ENCODE data around the gene HNRNPA3. TPM values are rescaled to one million over a fixed set of nuclear protein-coding genes. Genes with fewer than 3 reads are reported as not detected.

The HNRNPA3 gene
- total and polyA plus RNA-seq, 4 donors: 155 to 182 (median 166) TPM

DNA sequence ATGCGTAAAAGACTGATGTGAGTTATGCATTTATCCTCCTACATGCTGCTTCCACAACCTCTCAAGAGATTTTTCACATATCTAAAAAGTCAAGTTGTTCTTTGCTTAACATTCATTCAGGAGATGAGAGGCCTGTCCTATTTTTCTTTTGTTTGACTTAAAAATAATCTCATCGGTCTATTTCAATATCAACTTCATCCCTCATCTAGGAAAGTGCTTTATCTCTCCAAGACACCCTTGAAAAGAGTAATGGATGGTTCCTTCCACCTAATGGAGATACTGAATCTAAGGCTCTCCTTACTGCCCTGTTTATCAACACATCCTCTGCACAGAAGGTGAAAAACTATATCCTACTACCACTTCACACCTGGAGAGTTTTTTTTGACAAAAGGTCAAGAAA lies 49.5 kb downstream of the HNRNPA3 start:
- no peak for ATAC-seq (ENCODE audit: insufficient read depth, low FRiP score)
- peak overlapping the region; percentile 35 for H3K4me3 ChIP-seq
- no peaks in the 10 kb centered on the region for H3K9me3 ChIP-seq (ENCODE audit: control insufficient read depth in 4 of 4, insufficient read depth in 3 of 4, low read length in 3 of 4)
- peak overlapping the region in 1 of 2 donors; percentile 25 for H3K27ac ChIP-seq (ENCODE audit: low read depth in 1 of 2, low read length in 1 of 2)
- peaks cover 6 to 36% (median 22%) of the 10 kb centered on the region in 5 donors for H3K4me1 ChIP-seq (ENCODE audit: control insufficient read depth in 5 of 5, insufficient read depth in 5 of 5, low read length in 5 of 5)
- TF ChIP-seq, protein P1, sequence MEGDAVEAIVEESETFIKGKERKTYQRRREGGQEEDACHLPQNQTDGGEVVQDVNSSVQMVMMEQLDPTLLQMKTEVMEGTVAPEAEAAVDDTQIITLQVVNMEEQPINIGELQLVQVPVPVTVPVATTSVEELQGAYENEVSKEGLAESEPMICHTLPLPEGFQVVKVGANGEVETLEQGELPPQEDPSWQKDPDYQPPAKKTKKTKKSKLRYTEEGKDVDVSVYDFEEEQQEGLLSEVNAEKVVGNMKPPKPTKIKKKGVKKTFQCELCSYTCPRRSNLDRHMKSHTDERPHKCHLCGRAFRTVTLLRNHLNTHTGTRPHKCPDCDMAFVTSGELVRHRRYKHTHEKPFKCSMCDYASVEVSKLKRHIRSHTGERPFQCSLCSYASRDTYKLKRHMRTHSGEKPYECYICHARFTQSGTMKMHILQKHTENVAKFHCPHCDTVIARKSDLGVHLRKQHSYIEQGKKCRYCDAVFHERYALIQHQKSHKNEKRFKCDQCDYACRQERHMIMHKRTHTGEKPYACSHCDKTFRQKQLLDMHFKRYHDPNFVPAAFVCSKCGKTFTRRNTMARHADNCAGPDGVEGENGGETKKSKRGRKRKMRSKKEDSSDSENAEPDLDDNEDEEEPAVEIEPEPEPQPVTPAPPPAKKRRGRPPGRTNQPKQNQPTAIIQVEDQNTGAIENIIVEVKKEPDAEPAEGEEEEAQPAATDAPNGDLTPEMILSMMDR (IDR thresholded peaks at IDR 0.05; ENCODE audit: control extremely low read depth, extremely low read depth): no peak
- peak overlapping the region; percentile 90 to 98 for H3K9ac ChIP-seq (ENCODE audit: insufficient read depth in 1 of 2, low read length in 2 of 2)
- no peaks in the 10 kb centered on the region for H3K27me3 ChIP-seq (ENCODE audit: control insufficient read depth in 3 of 3, insufficient read depth in 3 of 3, low read length in 2 of 3)
- peaks cover 0 to 2% (median 0%) of the 10 kb centered on the region in 4 donors for H3K36me3 ChIP-seq (ENCODE audit: control insufficient read depth in 4 of 4, insufficient read depth in 4 of 4, low read length in 4 of 4)
- WGBS, 2 donors: 2 to 28% methylated on average over 2 of the region's 2 CpGs
- DNase-seq: peak in 1 of 3 donors; percentile 49

DNA sequence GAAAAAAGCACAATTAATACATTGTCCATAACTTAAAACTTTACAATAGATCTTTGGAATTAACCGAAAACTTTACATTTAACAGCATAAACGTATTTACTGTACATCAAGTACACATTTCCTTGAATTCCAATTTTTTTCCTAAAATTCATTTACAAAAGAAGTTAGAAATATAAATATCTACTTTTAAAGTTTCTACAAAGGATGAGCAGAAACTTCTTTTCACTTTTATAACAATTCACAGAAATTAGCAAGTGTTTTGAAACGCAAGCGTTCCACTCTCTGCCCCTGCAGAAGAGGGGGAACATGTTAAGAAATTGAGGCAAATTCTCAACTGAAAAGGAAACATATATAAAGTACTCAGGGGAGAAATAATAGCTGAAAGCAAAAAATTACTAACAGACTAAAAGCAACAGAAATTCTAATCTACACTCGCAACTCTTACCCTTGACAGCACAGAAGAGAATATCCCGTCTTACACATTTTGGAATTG lies 50.4 kb downstream of the HNRNPA3 start:
- H3K4me3 ChIP-seq: peak overlapping the region; percentile 99
- H3K27ac ChIP-seq (ENCODE audit: low read depth in 1 of 2, low read length in 1 of 2): peak overlapping the region; percentile 100
- no peak for ATAC-seq (ENCODE audit: insufficient read depth, low FRiP score)
- no peak for DNase-seq
- peak overlapping the region; percentile 90 to 98 for H3K9ac ChIP-seq (ENCODE audit: insufficient read depth in 1 of 2, low read length in 2 of 2)
- H3K36me3 ChIP-seq (ENCODE audit: control insufficient read depth in 4 of 4, insufficient read depth in 4 of 4, low read length in 4 of 4): peaks cover 0 to 2% (median 0%) of the 10 kb centered on the region in 4 donors
- H3K4me1 ChIP-seq (ENCODE audit: control insufficient read depth in 5 of 5, insufficient read depth in 5 of 5, low read length in 5 of 5): peaks cover 6 to 36% (median 22%) of the 10 kb centered on the region in 5 donors
- TF ChIP-seq, protein P1 (IDR thresholded peaks at IDR 0.05; ENCODE audit: control extremely low read depth, extremely low read depth): no peak
- no peaks in the 10 kb centered on the region for H3K9me3 ChIP-seq (ENCODE audit: control insufficient read depth in 4 of 4, insufficient read depth in 3 of 4, low read length in 3 of 4)
- H3K27me3 ChIP-seq (ENCODE audit: control insufficient read depth in 3 of 3, insufficient read depth in 3 of 3, low read length in 2 of 3): no peaks in the 10 kb centered on the region
- WGBS, 2 donors: 1 to 2% methylated on average over 6 of the region's 6 CpGs

DNA sequence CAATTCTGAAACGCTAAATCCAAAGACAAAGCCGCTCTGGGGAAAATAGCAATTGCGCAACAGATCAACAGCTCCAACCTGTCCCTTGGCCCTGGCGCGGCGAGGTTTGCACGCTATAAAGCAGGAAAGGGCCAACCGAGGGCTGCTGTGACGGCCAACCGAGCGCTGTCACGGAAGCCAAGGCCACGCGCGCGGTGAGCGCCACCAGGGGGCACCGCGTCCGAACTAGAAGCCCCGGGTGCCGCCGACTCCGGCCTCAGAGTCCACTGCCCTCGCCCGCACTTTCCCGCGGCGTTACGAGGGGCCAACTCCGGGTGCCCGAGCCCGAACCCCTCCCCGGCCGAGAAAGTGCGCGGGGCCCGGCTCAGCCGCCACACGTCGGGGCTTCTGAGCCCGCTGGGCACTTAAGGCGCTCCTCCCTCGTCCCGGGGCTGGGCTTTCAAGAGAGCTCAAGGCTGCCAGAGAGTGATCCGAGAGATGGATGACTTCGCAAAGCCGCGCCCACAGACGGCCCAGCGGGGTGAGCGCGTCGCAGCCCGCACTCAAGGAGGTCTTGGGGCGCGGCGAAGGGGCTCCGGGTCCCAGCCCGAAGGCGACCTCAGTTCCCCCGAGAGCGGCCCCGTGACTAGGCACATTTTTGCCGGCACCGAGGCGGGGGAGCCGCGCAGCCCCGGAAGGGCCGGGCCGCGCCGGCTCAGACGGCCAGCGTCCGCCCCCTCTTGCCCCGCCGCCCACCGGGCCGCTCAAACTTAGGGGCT lies 51.0 kb downstream of the HNRNPA3 start:
- peaks cover 0 to 2% (median 0%) of the 10 kb centered on the region in 4 donors for H3K36me3 ChIP-seq (ENCODE audit: control insufficient read depth in 4 of 4, insufficient read depth in 4 of 4, low read length in 4 of 4)

More for the DNA sequence above, 51.0 kb downstream of the HNRNPA3 start:
- DNase-seq (peak; percentile 98 to 99 (median 99)), ATAC-seq (ENCODE audit: insufficient read depth, low FRiP score) (peak; percentile 82)
- TF ChIP-seq, protein P1 (IDR thresholded peaks at IDR 0.05; ENCODE audit: control extremely low read depth, extremely low read depth): peak; percentile 67
- Histone ChIP-seq H3K4me1 (ENCODE audit: control insufficient read depth in 5 of 5, insufficient read depth in 5 of 5, low read length in 5 of 5) (peaks cover 6 to 36% (median 22%) of the 10 kb centered on the region in 5 donors), H3K27me3 (ENCODE audit: control insufficient read depth in 3 of 3, insufficient read depth in 3 of 3, low read length in 2 of 3) (no peaks in the 10 kb centered on the region), H3K9ac (ENCODE audit: insufficient read depth in 1 of 2, low read length in 2 of 2) (peak overlapping the region; percentile 95 to 98), H3K27ac (ENCODE audit: low read depth in 1 of 2, low read length in 1 of 2) (peak overlapping the region; percentile 100), H3K4me3 (peak overlapping the region; percentile 99), H3K9me3 (ENCODE audit: control insufficient read depth in 4 of 4, insufficient read depth in 3 of 4, low read length in 3 of 4) (no peaks in the 10 kb centered on the region)
- WGBS, 2 donors: 0% methylated on average over 58 to 81 of the region's 81 CpGs
